GM18867 (cell line): ENCODE measurements around the gene PHEX.
A peak's percentile ranks its signal among the peaks of the same experiment; 100 is the strongest.
"Not testable (repeated sequence)": the region's sequence is repeated elsewhere in the genome, so short reads cannot be mapped to it uniquely, and the experiment has no call there.

Experiments used
- ATAC-seq: cut with Tn5 transposase; IDR thresholded peaks from one replicate; pipeline ENCODE4 v1.9.1; 2021; ENCODE audit warnings: mild to moderate bottlenecking, moderate library complexity; ENCODE audit not compliant: unreplicated experiment

Gene PHEX

GRCh38 chrX:22203186-22203585 is 171.1 kb downstream of the PHEX start:
- ATAC-seq, result no peak

- no peak for ATAC-seq
Measured at GRCh38 chrX:22206781-22207180, 174.7 kb downstream of the PHEX start.

- ATAC-seq, result no peak
Measured at GRCh38 chrX:22220941-22221340, 188.8 kb downstream of the PHEX start.

GRCh38 chrX:22234380-22234779 is 202.3 kb downstream of the PHEX start:
- no peak for ATAC-seq

- ATAC-seq, result no peak
Measured at GRCh38 chrX:22237479-22237878, 205.4 kb downstream of the PHEX start.

- ATAC-seq, result no peak
Measured at GRCh38 chrX:22246620-22247019, 214.5 kb downstream of the PHEX start.

GRCh38 chrX:22247169-22247568 is 215.0 kb downstream of the PHEX start:
- ATAC-seq, result no peak

- ATAC-seq, result no peak
Measured at GRCh38 chrX:22248401-22248800, 216.3 kb downstream of the PHEX start.

GRCh38 chrX:22249371-22249770 is 217.2 kb downstream of the PHEX start:
- ATAC-seq, result no peak

- ATAC-seq, result no peak
Measured at GRCh38 chrX:22268706-22269105, 236.6 kb downstream of the PHEX start.

- no peak for ATAC-seq
Measured at GRCh38 chrX:22272613-22273012, 240.5 kb downstream of the PHEX start, which contains the start of gene CBLL2. Gene CBLL2, plus strand, starts transcription at chrX:22272913. Its CDS starts 79 bp downstream, at chrX:22272992.

GRCh38 chrX:22273714-22274317 is 241.7 kb downstream of the PHEX start:
- no peak for ATAC-seq

- ATAC-seq, result no peak
Measured at GRCh38 chrX:22276781-22277180, 244.7 kb downstream of the PHEX start.

- no peak for ATAC-seq
Measured at GRCh38 chrX:22278375-22278774, 246.2 kb downstream of the PHEX start.

GRCh38 chrX:22289209-22289608 is 257.1 kb downstream of the PHEX start:
- not testable (repeated sequence) for ATAC-seq

GRCh38 chrX:22296871-22297270 is 264.7 kb downstream of the PHEX start:
- ATAC-seq, result no peak

- ATAC-seq, result peak; percentile 77
Measured at GRCh38 chrX:22300130-22300529, 268.0 kb downstream of the PHEX start.
